HTERT RPE-1 (cell line): ENCODE data around the gene IL1B.
"Not testable (repeated sequence)": the region's sequence is repeated elsewhere in the genome, so short reads cannot be mapped to it uniquely, and the experiment has no call there.

ENCODE experiments used
- in situ Hi-C: fragments of 300-500 bp; cut with MboI; formaldehyde crosslinking; loops from 4 replicates; pipeline ENCODE4 v1.14.3; 2020; ENCODE audit warnings: low sequenced_read_pairs

Gene IL1B

GRCh38 chr2:112850588-112850987 is 14.0 kb upstream of the IL1B start:
- in situ Hi-C loops: no loop called here

GRCh38 chr2:112849956-112850355 is 13.4 kb upstream of the IL1B start:
- in situ Hi-C loops: no loop called here

- in situ Hi-C loops: no loop called here
Measured at GRCh38 chr2:112848833-112849232, 12.3 kb upstream of the IL1B start.

- in situ Hi-C loops: no loop called here
Measured at GRCh38 chr2:112846031-112846430, 9.5 kb upstream of the IL1B start.

GRCh38 chr2:112843836-112844235 is 7.3 kb upstream of the IL1B start:
- in situ Hi-C loops: no loop called here

- in situ Hi-C loops: no loop called here
Measured at GRCh38 chr2:112843288-112843687, 6.7 kb upstream of the IL1B start.

- in situ Hi-C loops: no loop called here
Measured at GRCh38 chr2:112841295-112842044, 4.9 kb upstream of the IL1B start.

GRCh38 chr2:112840068-112840445 is 3.5 kb upstream of the IL1B start:
- in situ Hi-C loops: no loop called here

- in situ Hi-C loops: no loop called here
Measured at GRCh38 chr2:112839407-112840067, 3.0 kb upstream of the IL1B start.

GRCh38 chr2:112836163-112836560 is 417 bp downstream of the IL1B start:
- in situ Hi-C loops: no loop called here

GRCh38 chr2:112835536-112836162 is 930 bp downstream of the IL1B start:
- in situ Hi-C loops: no loop called here

GRCh38 chr2:112835061-112835501 is 1.5 kb downstream of the IL1B start:
- in situ Hi-C loops: no loop called here

- in situ Hi-C loops: no loop called here
Measured at GRCh38 chr2:112834396-112835037, 2.1 kb downstream of the IL1B start.

- in situ Hi-C loops: no loop called here
Measured at GRCh38 chr2:112833976-112834375, 2.6 kb downstream of the IL1B start.

GRCh38 chr2:112833639-112833931 is 3.0 kb downstream of the IL1B start:
- in situ Hi-C loops: not testable (repeated sequence)

- in situ Hi-C loops: no loop called here
Measured at GRCh38 chr2:112832841-112833638, 3.5 kb downstream of the IL1B start.

- in situ Hi-C loops: no loop called here
Measured at GRCh38 chr2:112831946-112832840, 4.4 kb downstream of the IL1B start.

GRCh38 chr2:112831513-112831845 is 5.1 kb downstream of the IL1B start:
- in situ Hi-C loops: no loop called here

GRCh38 chr2:112830682-112831512 is 5.7 kb downstream of the IL1B start:
- in situ Hi-C loops: no loop called here
